ENCODE data around the gene C1QB.

DNA sequence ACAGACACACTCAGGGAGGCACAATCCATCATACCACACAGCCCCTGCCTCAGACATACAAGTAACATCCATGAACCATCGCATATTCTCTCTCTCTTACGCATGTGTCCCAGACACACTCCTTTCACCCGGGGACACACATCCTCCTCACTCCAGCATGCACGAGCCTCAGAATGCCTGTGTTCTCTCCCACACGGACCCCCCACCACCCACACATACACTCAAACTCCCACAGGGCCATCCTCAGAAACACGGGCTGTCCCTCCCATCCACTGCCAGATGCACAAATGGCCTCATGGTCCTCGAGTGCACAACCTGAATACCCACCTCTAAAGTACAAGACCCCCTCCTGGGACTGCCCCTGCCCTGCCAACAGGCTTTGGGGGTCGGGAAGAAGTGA is 11.8 kb upstream of the C1QB start:
- TF ChIP-seq, protein P1, sequence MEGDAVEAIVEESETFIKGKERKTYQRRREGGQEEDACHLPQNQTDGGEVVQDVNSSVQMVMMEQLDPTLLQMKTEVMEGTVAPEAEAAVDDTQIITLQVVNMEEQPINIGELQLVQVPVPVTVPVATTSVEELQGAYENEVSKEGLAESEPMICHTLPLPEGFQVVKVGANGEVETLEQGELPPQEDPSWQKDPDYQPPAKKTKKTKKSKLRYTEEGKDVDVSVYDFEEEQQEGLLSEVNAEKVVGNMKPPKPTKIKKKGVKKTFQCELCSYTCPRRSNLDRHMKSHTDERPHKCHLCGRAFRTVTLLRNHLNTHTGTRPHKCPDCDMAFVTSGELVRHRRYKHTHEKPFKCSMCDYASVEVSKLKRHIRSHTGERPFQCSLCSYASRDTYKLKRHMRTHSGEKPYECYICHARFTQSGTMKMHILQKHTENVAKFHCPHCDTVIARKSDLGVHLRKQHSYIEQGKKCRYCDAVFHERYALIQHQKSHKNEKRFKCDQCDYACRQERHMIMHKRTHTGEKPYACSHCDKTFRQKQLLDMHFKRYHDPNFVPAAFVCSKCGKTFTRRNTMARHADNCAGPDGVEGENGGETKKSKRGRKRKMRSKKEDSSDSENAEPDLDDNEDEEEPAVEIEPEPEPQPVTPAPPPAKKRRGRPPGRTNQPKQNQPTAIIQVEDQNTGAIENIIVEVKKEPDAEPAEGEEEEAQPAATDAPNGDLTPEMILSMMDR (conservative IDR thresholded peaks at IDR 0.05; ENCODE audit: low read depth, low read length): no peak
- TF ChIP-seq, protein P2, sequence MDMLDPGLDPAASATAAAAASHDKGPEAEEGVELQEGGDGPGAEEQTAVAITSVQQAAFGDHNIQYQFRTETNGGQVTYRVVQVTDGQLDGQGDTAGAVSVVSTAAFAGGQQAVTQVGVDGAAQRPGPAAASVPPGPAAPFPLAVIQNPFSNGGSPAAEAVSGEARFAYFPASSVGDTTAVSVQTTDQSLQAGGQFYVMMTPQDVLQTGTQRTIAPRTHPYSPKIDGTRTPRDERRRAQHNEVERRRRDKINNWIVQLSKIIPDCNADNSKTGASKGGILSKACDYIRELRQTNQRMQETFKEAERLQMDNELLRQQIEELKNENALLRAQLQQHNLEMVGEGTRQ (IDR thresholded peaks at IDR 0.05; ENCODE audit: low read depth, low read length): no peak
- TF ChIP-seq POLR2A (IDR thresholded peaks at IDR 0.05; ENCODE audit: low read depth, low read length) (no peak), MXI1 (IDR thresholded peaks at IDR 0.05; ENCODE audit: borderline replicate concordance, low read depth, low read length) (no peak), RCOR1 (IDR thresholded peaks at IDR 0.05; ENCODE audit: insufficient replicate concordance, low read length) (no peak), BHLHE40 (IDR thresholded peaks at IDR 0.05; ENCODE audit: low read depth, low read length) (no peak), SMC3 (IDR thresholded peaks at IDR 0.05; ENCODE audit: low read depth, low read length) (no peak), MAZ (IDR thresholded peaks at IDR 0.05; ENCODE audit: borderline replicate concordance, low read depth, low read length) (no peak), RAD21 (IDR thresholded peaks at IDR 0.05; ENCODE audit: low read length) (no peak), MAFK (IDR thresholded peaks at IDR 0.05; ENCODE audit: low read depth, low read length) (no peak), CEBPB (IDR thresholded peaks at IDR 0.05; ENCODE audit: low read depth, low read length) (no peak)
